LNCAP (cell line): ENCODE data around the gene SLC25A18.

ENCODE experiments used
- TF ChIP-seq, protein P1 (sequence below): fragments of 450-650 bp; IDR thresholded peaks from 2 replicates; pipeline ENCODE4 v1.5.1; 2017; ENCODE audit warnings: mild to moderate bottlenecking

Gene SLC25A18, protein sequence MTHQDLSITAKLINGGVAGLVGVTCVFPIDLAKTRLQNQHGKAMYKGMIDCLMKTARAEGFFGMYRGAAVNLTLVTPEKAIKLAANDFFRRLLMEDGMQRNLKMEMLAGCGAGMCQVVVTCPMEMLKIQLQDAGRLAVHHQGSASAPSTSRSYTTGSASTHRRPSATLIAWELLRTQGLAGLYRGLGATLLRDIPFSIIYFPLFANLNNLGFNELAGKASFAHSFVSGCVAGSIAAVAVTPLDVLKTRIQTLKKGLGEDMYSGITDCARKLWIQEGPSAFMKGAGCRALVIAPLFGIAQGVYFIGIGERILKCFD

DNA sequence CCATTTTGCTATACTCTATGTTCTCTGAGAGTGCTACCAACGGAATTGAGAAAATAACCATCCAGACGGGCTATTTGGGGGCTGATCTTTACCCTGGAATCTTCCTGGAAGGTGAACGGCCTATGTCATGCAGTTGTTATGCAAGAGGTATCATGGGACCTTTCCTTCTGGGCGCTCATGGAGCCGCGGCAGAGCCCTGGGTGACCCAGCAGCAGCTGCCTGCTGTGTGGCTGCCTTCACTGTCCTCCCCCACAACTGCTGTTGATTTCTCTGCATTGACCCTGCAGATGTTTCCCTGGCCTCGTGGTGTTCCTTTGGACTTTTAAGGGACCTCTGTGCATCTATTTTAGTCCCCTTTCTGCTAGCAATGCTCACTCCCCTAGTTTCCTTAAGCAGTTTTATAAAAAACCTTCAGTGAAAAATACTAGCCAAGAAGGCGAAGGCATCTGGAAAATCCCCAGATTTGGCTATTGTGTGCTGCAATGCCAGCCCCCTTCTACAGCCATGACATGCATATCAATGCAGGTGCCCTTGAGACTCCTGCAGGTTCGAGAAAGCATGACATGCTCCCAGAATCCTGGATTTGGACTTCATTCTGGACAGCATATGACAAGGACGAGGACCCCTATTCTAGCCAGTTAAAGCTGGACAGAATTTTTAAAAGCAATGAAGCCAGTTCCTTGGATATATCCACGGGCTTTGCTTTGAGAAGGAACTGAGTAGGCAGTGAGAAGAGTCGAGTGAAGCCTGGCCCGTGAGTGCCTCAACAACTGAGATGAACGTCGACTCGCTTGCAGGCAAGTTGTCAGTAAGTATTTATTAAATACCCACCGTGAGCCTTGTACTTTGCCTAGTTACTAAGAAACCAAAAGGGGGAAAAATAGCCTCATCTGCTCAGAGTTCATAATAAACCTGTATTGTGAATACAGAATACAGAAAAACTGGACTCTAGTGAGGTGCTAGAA is at the start of gene SLC25A18:
SLC25A18 (plus strand) TSS at position 593 of the 965 bp plus-strand sequence. CDS start 16,447 bp downstream, outside the sequence.
- TF ChIP-seq, protein P1, sequence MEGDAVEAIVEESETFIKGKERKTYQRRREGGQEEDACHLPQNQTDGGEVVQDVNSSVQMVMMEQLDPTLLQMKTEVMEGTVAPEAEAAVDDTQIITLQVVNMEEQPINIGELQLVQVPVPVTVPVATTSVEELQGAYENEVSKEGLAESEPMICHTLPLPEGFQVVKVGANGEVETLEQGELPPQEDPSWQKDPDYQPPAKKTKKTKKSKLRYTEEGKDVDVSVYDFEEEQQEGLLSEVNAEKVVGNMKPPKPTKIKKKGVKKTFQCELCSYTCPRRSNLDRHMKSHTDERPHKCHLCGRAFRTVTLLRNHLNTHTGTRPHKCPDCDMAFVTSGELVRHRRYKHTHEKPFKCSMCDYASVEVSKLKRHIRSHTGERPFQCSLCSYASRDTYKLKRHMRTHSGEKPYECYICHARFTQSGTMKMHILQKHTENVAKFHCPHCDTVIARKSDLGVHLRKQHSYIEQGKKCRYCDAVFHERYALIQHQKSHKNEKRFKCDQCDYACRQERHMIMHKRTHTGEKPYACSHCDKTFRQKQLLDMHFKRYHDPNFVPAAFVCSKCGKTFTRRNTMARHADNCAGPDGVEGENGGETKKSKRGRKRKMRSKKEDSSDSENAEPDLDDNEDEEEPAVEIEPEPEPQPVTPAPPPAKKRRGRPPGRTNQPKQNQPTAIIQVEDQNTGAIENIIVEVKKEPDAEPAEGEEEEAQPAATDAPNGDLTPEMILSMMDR: no peak

DNA sequence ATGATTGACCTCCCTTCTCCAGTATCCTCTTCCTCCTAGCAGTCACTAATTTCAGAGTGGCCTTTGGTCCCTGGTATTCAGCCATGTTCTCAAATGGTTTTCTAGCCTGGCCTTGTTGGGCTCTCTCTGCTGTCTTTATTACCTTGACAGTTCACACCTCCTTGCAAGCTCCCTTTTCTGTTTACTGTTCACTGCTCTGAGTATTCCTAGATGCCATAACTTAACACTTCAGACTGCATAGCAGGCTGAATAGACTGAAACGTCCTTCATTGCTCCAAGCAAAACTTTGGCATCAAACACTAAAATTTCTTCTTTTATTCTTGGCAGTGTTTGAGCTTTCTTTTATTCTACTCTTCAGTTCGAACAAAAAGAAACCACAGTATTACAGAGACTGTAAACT is 49.7 kb upstream of the SLC25A18 start:
- TF ChIP-seq, protein P1: no peak

GRCh38 chr22:17514084-17514483 is 49.2 kb upstream of the SLC25A18 start:
- TF ChIP-seq, protein P1: no peak

DNA sequence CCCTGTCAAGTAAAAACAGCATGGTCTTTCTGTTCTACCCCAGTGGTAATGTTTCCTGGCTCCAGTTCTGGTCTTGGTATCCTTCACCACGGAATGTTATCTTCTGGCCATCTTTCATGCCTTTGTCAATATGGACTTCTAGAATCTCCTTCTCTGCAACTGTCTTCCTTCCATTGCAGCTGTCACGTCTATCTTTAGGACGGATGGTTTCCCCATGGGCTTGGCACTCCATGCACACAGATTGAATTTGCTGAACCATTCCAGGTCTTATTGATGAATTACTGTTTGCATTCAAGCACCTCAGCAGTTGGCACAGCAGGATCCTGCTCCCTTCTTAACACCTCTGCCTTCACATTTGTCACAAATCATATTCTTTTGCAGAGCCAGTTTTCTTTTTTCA is 44.9 kb upstream of the SLC25A18 start:
- TF ChIP-seq, protein P1: no peak

DNA sequence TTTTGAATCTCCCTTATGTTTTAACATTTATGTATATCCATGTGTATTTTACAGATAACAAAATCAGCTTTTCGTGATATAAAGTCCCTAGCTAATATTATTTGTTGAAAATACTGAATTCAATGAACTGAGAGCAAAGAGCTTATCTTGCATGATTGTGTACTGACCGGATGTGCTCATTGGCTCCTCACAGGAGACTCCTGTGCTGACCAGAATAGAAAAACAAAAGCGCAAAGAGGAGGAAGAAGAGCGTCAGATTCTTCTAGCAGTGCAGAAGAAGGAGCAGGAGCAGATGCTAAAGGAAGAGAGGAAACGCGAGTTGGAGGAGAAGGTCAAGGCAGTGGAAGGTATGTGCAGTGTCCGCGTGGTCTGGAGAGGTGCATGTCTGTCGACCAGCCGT is 39.4 kb upstream of the SLC25A18 start:
- TF ChIP-seq, protein P1: no peak

DNA sequence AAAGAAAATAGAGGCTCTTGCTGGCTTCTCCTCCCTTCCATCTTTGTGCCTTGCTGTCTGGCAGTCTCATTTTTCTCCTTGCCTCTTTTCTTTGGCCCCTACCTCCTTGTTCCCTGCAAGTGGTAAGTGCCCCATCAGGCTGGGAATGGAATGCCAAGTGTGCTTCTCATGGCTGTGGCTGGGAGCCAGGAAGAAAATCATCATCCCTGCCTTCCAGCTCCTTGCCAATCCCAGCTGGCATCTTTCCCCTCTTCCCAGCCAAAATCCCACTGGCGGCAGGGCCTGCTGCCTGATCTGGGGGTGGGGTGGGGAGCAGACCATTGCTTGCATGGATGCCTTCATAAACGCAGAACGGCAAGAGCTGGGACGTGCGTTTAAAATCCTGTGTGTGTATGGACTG is 27.0 kb upstream of the SLC25A18 start:
- TF ChIP-seq, protein P1: no peak

DNA sequence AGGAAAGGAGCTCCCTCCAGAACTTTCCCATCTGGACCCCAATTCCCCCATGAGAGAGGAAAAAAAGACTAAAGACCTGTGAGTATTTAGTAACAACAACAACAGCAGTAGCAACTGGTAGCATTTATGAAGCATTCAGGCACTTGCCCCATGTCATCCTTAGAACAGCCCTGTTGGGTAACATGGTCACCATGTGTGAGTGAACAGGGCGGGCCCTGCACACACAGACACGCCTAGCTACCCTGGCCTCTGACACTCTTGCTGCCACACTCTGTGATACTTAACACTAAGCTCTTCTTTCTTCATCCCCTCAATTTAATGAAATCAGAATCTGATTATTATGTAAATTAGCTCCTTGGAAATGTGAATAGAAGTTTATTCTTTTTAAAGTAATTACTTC is 26.1 kb upstream of the SLC25A18 start:
- TF ChIP-seq, protein P1: no peak
